ENCODE results near the gene IL1A. TPM values are rescaled to one million over a fixed set of nuclear protein-coding genes. Genes with fewer than 3 reads are reported as not detected.

The IL1A gene
- total RNA-seq, 2 experiments from 2014 or later = 0.16 to 0.20 TPM

GRCh38 chr2:112733871-112734270 lies 50.4 kb downstream of the IL1A start:
- no peak for DNase-seq

DNA sequence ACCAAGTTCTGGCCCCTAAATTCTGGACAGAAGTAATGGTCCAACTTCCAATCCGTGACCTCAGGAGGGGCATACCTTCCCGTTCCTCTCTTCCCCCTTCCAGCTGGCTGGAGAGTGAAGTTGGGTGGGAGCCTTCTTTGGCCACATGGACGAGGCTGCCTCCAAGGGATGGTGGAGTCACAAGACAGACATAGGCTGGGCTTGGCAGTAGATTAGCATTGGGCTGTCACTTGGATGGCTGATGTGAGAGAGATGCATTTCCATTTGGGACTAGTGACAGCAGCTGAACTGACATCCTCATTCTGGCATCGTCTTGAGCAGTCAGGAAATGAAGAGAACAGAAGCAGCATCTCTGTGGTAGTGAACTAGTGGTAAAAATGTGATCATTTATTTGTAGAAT lies 50.8 kb downstream of the IL1A start:
- H3K4me1 Mint-ChIP-seq = no peaks in the 10 kb centered on the region
- H3K9me3 Mint-ChIP-seq = no peaks in the 10 kb centered on the region
- no peak overlapping the region for H3K4me3 Mint-ChIP-seq
- H3K36me3 Mint-ChIP-seq = peaks cover 3% of the 10 kb centered on the region
- no peak overlapping the region for H3K27ac Mint-ChIP-seq
- H3K27me3 Mint-ChIP-seq = peaks cover 5% of the 10 kb centered on the region
- no peak for DNase-seq

More at GRCh38 chr2:112733871-112734270, 50.4 kb downstream of the IL1A start:
- Mint-ChIP-seq H3K9me3 (no peaks in the 10 kb centered on the region), H3K36me3 (peaks cover 4% of the 10 kb centered on the region), H3K4me3 (no peak overlapping the region), H3K27me3 (peaks cover 3% of the 10 kb centered on the region), H3K4me1 (no peaks in the 10 kb centered on the region), H3K27ac (no peak overlapping the region)

DNA sequence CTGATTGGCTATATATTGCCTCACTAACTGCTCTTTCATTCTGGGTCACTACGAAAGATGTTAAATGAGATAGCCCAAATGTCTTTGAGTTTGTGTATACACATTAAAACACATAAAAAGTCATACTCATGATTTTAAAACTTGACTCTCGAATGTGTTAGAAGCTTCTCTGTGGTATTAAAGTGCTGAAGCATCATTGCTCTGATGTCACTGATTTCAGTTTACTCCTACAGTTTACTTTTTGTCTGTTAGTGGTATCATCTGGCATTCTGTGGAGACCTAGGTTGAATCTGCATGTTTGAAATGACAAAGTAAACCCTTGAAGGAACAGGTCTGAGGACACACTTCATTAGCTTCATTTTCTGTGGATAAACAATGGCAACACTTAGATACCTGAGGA lies 52.8 kb downstream of the IL1A start:
- H3K9me3 Mint-ChIP-seq = no peaks in the 10 kb centered on the region
- DNase-seq = no peak
- H3K36me3 Mint-ChIP-seq = peaks cover 1% of the 10 kb centered on the region
- H3K4me3 Mint-ChIP-seq = no peak overlapping the region
- H3K4me1 Mint-ChIP-seq = peaks cover 4% of the 10 kb centered on the region
- no peak overlapping the region for H3K27ac Mint-ChIP-seq
- H3K27me3 Mint-ChIP-seq = peaks cover 9% of the 10 kb centered on the region

- DNase-seq = no peak
- H3K27ac Mint-ChIP-seq = no peak overlapping the region
- H3K27me3 Mint-ChIP-seq = peaks cover 9% of the 10 kb centered on the region
- no peaks in the 10 kb centered on the region for H3K36me3 Mint-ChIP-seq
- H3K4me3 Mint-ChIP-seq = no peak overlapping the region
- H3K4me1 Mint-ChIP-seq = peaks cover 5% of the 10 kb centered on the region
- no peaks in the 10 kb centered on the region for H3K9me3 Mint-ChIP-seq
These were observed 53.5 kb downstream of the IL1A start for GRCh38 chr2:112730791-112731190.

- no peak for DNase-seq
- Mint-ChIP-seq H3K36me3 (no peaks in the 10 kb centered on the region), H3K4me1 (peaks cover 5% of the 10 kb centered on the region), H3K27me3 (peaks cover 9% of the 10 kb centered on the region), H3K27ac (no peak overlapping the region), H3K9me3 (no peaks in the 10 kb centered on the region), H3K4me3 (no peak overlapping the region)
These were observed 54.1 kb downstream of the IL1A start for GRCh38 chr2:112730216-112730615.

DNA sequence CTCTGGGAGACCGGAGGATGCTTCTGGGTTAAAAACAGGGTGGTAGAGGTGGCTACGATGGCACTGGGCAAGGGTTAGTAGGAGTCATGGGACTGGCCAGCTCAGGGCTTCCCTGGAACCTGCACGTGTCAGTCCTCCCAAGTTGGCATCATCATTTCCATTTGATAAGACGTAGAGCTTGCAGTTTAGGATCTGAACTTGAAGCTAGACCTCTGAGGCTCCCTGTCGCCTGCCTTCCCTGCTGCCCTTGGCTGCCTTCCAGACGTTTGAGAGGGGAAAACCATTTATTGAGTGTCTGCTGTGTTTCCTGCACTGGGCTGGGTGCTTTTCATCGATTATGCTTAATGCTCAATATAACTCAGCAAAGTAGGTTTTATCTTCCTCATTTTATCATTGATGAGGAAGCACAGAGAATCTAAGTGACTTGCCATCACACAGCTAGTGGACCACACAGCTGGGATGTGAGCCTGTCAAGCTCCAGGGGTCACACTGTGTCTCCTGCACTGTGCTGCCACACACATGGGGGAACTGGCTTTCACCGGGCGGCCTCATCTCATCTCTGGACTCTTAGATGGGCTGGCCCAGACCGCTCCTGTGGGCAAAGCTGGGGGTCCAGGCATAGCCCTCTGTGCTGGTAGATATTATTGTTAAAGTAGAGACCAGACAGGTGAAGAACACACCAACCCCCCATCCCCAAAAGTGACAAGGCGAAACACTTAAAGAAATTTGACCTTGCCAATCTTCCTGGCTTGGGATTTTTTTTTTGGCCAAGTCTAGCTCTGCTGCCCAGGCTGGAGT lies 55.7 kb downstream of the IL1A start:
- no peak for DNase-seq
- Mint-ChIP-seq H3K4me1 (peaks cover 5% of the 10 kb centered on the region), H3K27ac (no peak overlapping the region), H3K9me3 (no peaks in the 10 kb centered on the region), H3K36me3 (no peaks in the 10 kb centered on the region), H3K4me3 (no peak overlapping the region), H3K27me3 (peaks cover 6% of the 10 kb centered on the region)

DNA sequence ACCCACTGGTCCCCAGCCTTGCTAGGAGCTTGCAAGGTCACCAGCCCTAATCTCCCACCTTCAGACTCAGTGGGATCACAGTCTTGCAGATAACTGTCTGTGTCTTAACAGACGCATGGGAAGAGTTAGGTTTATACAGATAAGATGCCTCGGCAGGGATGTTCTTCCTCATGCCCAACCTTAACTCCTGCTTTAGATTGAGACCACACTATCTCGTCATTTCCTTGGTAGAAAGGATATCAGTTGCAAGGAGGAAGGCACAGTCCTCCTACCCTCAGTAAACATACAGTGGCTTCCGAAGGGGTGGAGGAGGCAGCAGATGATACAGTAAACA lies 56.3 kb downstream of the IL1A start:
- H3K9me3 Mint-ChIP-seq = no peaks in the 10 kb centered on the region
- no peak for DNase-seq
- H3K4me3 Mint-ChIP-seq = no peak overlapping the region
- no peaks in the 10 kb centered on the region for H3K36me3 Mint-ChIP-seq
- no peak overlapping the region for H3K27ac Mint-ChIP-seq
- H3K4me1 Mint-ChIP-seq = peaks cover 5% of the 10 kb centered on the region
- peaks cover 6% of the 10 kb centered on the region for H3K27me3 Mint-ChIP-seq

DNA sequence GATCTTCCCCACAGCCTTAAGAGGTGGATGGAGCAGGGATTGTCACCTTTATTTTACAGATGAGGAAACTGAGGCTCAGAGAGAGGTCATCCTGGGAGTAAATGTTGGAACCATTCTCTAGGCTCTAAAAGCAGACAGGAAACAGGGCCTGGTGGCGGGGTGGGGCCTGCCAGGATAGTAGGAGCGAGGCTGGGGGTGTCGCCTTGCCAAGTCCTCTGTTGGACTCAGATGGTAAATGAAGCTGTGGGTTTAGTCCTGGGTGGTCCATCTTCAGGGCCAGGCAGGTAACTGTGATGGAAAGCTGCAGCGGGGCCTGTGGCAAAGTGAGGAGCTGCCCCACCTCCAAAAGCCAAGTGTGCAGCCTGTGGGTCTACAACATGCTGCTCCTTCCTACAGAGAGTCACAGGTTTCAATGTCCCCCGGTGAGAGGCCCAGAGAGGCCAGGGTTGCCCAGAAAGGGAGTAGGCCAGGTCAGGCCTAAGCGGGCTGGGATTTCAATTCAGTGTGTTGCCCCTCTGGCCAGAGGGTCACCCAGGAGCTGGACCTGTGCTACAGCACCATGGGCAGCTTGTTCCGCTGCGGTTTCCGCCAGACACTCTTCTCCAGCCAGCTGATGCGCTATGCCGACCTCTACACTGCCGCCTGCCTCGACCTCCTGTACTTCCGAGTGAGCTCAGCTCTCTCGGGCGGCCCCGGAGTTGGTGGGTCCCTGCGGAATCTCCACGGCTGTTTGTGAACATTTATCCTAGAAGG lies 56.8 kb downstream of the IL1A start:
- H3K4me3 Mint-ChIP-seq = no peak overlapping the region
- H3K4me1 Mint-ChIP-seq = peaks cover 5% of the 10 kb centered on the region
- no peaks in the 10 kb centered on the region for H3K36me3 Mint-ChIP-seq
- H3K9me3 Mint-ChIP-seq = no peaks in the 10 kb centered on the region
- peaks cover 6% of the 10 kb centered on the region for H3K27me3 Mint-ChIP-seq
- no peak for DNase-seq
- H3K27ac Mint-ChIP-seq = no peak overlapping the region

DNA sequence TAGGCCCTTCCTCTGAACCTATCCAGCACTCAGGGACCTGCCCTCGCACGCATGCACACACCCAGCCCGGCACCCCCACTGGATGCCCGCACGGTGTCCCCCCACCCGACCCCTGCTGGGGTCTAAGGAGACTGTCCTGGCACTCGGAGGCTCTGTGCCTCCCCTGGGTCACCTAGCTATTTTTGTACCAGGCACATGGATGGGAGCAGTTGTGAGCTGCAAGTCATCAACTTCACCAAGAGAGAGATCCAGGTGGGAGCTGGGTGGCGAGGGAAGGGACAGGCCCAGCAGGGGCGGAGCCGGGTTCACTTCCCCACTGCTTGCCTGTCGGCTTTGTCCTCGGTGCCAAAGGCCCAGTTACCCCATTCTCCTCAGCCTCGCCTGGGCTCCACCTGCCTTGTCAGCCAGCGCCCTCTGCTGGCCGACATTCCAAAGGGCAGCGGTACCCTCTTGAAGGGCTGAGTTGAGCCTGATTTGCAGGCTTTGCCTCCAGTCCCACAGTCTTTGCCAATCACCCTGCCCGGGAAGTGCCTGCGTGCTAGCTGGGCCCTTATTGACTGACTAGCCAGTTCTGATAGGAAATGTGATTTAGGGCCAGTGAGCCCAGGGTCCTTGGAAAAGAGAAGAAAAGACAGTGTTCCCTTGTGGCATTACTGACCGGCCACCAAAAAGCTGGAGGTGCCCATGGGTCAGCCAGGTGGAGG lies 57.7 kb downstream of the IL1A start:
- Mint-ChIP-seq H3K9me3 (no peaks in the 10 kb centered on the region), H3K27me3 (peaks cover 6% of the 10 kb centered on the region), H3K27ac (no peak overlapping the region), H3K4me1 (peaks cover 5% of the 10 kb centered on the region), H3K4me3 (no peak overlapping the region), H3K36me3 (no peaks in the 10 kb centered on the region)
- DNase-seq = peak; percentile 86

DNA sequence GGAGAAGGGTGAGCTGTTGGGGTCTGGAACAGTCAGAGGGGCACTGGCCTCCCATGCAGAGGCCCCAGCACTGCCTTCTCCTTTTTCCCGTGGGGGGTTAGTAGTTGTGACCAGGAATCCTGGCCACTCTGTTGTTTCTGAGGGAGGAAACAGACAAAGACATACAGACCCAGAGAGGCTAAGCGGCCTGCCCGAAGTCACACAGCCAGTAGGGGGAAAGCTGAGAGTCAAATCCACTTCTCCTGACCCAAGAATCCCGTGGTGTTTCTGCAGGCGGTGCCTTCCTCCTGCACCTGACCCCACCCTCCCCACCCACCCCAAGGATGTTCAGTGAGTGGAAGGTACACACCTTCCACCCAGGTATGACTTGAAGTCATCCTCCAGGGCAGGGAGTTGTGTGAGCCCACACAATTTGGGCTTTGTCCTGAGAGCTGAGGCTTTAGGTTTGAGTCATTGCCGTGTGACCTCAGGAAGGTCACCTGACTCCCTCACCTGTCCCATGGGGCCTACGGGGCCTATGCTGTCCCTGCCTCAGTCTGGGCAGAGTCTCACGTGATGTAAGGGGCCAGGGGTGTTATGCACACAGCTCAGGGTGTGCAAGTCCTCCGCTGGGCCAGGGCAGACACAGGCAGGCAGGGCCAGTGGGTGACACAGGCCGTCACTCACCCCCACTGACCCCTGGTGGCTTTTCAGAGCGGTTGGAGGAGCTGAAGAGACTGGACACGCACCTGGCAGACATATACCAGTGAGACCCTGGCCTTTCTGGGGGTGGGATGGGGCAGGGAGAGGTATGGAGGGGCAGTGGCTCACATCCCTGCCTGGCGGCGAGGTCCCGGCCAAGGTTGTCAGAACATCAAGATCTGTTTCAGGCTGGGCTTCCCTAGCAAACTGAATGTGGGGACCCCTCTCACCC lies 58.5 kb downstream of the IL1A start:
- Mint-ChIP-seq H3K27me3 (peaks cover 6% of the 10 kb centered on the region), H3K9me3 (no peaks in the 10 kb centered on the region), H3K36me3 (no peaks in the 10 kb centered on the region), H3K4me3 (no peak overlapping the region), H3K4me1 (peaks cover 5% of the 10 kb centered on the region), H3K27ac (no peak overlapping the region)
- no peak for DNase-seq

GRCh38 chr2:112724591-112725525 lies 59.4 kb downstream of the IL1A start:
- Mint-ChIP-seq H3K4me3 (no peak overlapping the region), H3K4me1 (peaks cover 5% of the 10 kb centered on the region), H3K27ac (no peak overlapping the region), H3K9me3 (no peaks in the 10 kb centered on the region), H3K36me3 (no peaks in the 10 kb centered on the region), H3K27me3 (peaks cover 6% of the 10 kb centered on the region)
- DNase-seq = no peak

DNA sequence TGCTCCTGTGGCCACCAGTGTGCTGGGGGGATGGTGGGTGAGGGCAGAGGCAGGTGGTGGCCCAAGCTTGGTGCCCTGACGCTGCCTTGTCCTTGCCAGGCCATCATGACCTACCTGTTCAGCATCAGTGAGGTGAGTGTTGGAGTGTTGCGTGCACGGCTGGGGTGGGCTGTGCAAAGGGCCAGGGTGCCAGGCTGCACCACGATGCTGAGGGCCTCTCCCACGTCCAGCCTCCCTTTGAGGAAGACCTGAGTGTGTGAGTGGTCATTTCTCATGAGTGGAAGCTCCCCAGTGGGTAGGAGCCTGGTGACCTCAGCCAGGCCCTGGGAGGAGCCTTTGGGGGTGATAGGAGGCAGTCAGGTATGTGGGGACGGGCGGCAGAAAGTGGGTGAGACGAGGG lies 60.3 kb downstream of the IL1A start:
- Mint-ChIP-seq H3K36me3 (no peaks in the 10 kb centered on the region), H3K27me3 (peaks cover 6% of the 10 kb centered on the region), H3K9me3 (no peaks in the 10 kb centered on the region), H3K4me3 (no peak overlapping the region), H3K4me1 (peaks cover 5% of the 10 kb centered on the region), H3K27ac (no peak overlapping the region)
- DNase-seq = no peak
